Stimulated activated CD4-positive, alpha-beta T cell treated with anti-CD3 and anti-CD28 coated beads, Interleukin-15, amount 100 ng/mL, for 48 hours (primary cell): ENCODE measurements around the gene ZIC2.
A peak's percentile ranks its signal among the peaks of the same experiment; 100 is the strongest.

ENCODE experiments used
- DNase-seq, 2 donors: peaks; one replicate each; pipeline ENCODE4 v3.0.0-alpha.2; 2020; ENCODE audit warnings: low read depth in 2 of 2

Gene ZIC2

GRCh38 chr13:99974296-99974938, 7.2 kb upstream of the ZIC2 start:
- DNase-seq = no peak

- no peak for DNase-seq
These were observed 6.5 kb upstream of the ZIC2 start for GRCh38 chr13:99974939-99975561.

- no peak for DNase-seq
These were observed 6.0 kb upstream of the ZIC2 start for GRCh38 chr13:99975626-99976025.

- no peak for DNase-seq
These were observed 5.0 kb upstream of the ZIC2 start for GRCh38 chr13:99976575-99976974.

- DNase-seq = no peak
These were observed 4.2 kb upstream of the ZIC2 start for GRCh38 chr13:99977334-99977911.

- DNase-seq = no peak
These were observed 3.4 kb upstream of the ZIC2 start for GRCh38 chr13:99977912-99978798.

GRCh38 chr13:99978799-99979452, 2.7 kb upstream of the ZIC2 start:
- DNase-seq = no peak

- DNase-seq = no peak
These were observed 2.0 kb upstream of the ZIC2 start for GRCh38 chr13:99979453-99980200.

- peak in 1 of 2 donors; percentile 60 for DNase-seq
These were observed 1.3 kb upstream of the ZIC2 start for GRCh38 chr13:99980201-99980823.

GRCh38 chr13:99980824-99981734, 505 bp upstream of the ZIC2 start:
- DNase-seq = no peak

GRCh38 chr13:99982036-99982730, 599 bp downstream of the ZIC2 start:
- no peak for DNase-seq

GRCh38 chr13:99982731-99983498, 1.3 kb downstream of the ZIC2 start:
- DNase-seq = no peak

- no peak for DNase-seq
These were observed 2.2 kb downstream of the ZIC2 start for GRCh38 chr13:99983499-99984401.

GRCh38 chr13:99984461-99985240, 3.1 kb downstream of the ZIC2 start:
- DNase-seq = no peak

- DNase-seq = no peak
These were observed 3.8 kb downstream of the ZIC2 start for GRCh38 chr13:99985241-99985874.
